ENCODE measurements around the gene MUC15.

Gene MUC15

GRCh38 chr11:26556582-26556981 is 15.5 kb downstream of the MUC15 start:
- TF ChIP-seq CTCF (IDR thresholded peaks at IDR 0.05; ENCODE audit: borderline replicate concordance, control extremely low read depth, extremely low read depth, insufficient read depth, missing control alignments): no peak
- in situ Hi-C loops (cut with MboI; ENCODE audit: low sequenced_read_pairs, unreplicated experiment): no loop called here
- DNase-seq (ENCODE audit: low spot score): no peak

GRCh38 chr11:26554455-26554854 is 17.6 kb downstream of the MUC15 start:
- no peak for TF ChIP-seq CTCF (IDR thresholded peaks at IDR 0.05; ENCODE audit: borderline replicate concordance, control extremely low read depth, extremely low read depth, insufficient read depth, missing control alignments)
- in situ Hi-C loops (cut with MboI; ENCODE audit: low sequenced_read_pairs, unreplicated experiment): no loop called here
- no peak for DNase-seq (ENCODE audit: low spot score)

GRCh38 chr11:26553182-26553581 is 18.9 kb downstream of the MUC15 start:
- TF ChIP-seq CTCF (IDR thresholded peaks at IDR 0.05; ENCODE audit: borderline replicate concordance, control extremely low read depth, extremely low read depth, insufficient read depth, missing control alignments): no peak
- no peak for DNase-seq (ENCODE audit: low spot score)
- in situ Hi-C loops (cut with MboI; ENCODE audit: low sequenced_read_pairs, unreplicated experiment): no loop called here

- in situ Hi-C loops (cut with MboI; ENCODE audit: low sequenced_read_pairs, unreplicated experiment): no loop called here
- TF ChIP-seq CTCF (IDR thresholded peaks at IDR 0.05; ENCODE audit: borderline replicate concordance, control extremely low read depth, extremely low read depth, insufficient read depth, missing control alignments): no peak
- DNase-seq (ENCODE audit: low spot score): no peak
Measured at GRCh38 chr11:26551186-26551801, 20.8 kb downstream of the MUC15 start.

- no peak for DNase-seq (ENCODE audit: low spot score)
- TF ChIP-seq CTCF (IDR thresholded peaks at IDR 0.05; ENCODE audit: borderline replicate concordance, control extremely low read depth, extremely low read depth, insufficient read depth, missing control alignments): no peak
- in situ Hi-C loops (cut with MboI; ENCODE audit: low sequenced_read_pairs, unreplicated experiment): no loop called here
Measured at GRCh38 chr11:26550022-26550421, 22.0 kb downstream of the MUC15 start.

GRCh38 chr11:26549176-26549575 is 22.9 kb downstream of the MUC15 start:
- in situ Hi-C loops (cut with MboI; ENCODE audit: low sequenced_read_pairs, unreplicated experiment): no loop called here
- DNase-seq (ENCODE audit: low spot score): no peak

More at GRCh38 chr11:26549176-26549575, 22.9 kb downstream of the MUC15 start:
- TF ChIP-seq CTCF (IDR thresholded peaks at IDR 0.05; ENCODE audit: borderline replicate concordance, control extremely low read depth, extremely low read depth, insufficient read depth, missing control alignments): no peak
